ENCODE measurements around the gene ARFGAP3.

The ARFGAP3 gene

DNA sequence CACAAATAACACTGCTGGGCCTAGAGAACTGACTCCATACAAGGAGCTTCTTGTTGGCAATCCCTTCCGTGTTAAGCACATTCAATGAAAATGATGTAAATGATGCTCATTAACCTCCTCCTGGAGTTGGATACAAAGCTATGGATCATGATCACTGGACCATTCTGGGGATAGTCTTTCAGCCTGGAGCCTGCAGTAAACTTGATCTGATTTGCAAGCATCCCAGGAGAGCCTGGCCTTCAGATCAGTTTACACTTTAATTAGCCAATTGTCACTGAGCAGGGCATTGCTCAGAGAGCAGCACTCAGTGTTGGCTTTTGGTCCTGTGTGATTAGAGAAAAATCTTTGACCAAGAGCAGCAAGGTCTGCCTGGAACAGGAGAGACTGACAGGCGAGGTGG is 45.6 kb downstream of the ARFGAP3 start:
- TF ChIP-seq, protein P1, sequence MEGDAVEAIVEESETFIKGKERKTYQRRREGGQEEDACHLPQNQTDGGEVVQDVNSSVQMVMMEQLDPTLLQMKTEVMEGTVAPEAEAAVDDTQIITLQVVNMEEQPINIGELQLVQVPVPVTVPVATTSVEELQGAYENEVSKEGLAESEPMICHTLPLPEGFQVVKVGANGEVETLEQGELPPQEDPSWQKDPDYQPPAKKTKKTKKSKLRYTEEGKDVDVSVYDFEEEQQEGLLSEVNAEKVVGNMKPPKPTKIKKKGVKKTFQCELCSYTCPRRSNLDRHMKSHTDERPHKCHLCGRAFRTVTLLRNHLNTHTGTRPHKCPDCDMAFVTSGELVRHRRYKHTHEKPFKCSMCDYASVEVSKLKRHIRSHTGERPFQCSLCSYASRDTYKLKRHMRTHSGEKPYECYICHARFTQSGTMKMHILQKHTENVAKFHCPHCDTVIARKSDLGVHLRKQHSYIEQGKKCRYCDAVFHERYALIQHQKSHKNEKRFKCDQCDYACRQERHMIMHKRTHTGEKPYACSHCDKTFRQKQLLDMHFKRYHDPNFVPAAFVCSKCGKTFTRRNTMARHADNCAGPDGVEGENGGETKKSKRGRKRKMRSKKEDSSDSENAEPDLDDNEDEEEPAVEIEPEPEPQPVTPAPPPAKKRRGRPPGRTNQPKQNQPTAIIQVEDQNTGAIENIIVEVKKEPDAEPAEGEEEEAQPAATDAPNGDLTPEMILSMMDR (IDR thresholded peaks at IDR 0.05; ENCODE audit: extremely low read depth, insufficient read depth, missing control alignments): no peak
- in situ Hi-C loops (cut with MboI; ENCODE audit: low pct_unique_long_range_greater_than_20kb, low sequenced_read_pairs, unreplicated experiment): no loop called here
- no peak for DNase-seq (ENCODE audit: low spot score)

DNA sequence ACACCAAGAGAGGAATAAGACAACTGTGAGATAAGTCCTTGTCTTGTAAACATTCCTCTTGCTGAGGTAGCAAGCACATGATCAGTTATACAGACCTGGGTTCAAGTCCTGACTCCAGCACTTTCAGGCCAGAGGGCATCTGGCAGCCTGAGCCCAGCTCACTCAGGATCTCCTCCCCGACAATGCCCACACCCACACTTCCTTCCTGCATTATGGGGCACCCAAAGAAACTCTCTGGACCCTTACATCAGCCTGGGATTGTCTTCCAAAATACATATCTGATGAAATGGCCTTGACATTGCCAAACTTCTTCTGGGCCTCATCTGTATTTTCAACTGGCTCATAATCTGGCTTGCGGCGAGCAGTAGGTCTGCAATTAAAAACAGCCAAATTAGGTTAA is 48.6 kb downstream of the ARFGAP3 start:
- no peak for DNase-seq (ENCODE audit: low spot score)
- TF ChIP-seq, protein P1 (IDR thresholded peaks at IDR 0.05; ENCODE audit: extremely low read depth, insufficient read depth, missing control alignments): no peak
- in situ Hi-C loops (cut with MboI; ENCODE audit: low pct_unique_long_range_greater_than_20kb, low sequenced_read_pairs, unreplicated experiment): no loop called here

DNA sequence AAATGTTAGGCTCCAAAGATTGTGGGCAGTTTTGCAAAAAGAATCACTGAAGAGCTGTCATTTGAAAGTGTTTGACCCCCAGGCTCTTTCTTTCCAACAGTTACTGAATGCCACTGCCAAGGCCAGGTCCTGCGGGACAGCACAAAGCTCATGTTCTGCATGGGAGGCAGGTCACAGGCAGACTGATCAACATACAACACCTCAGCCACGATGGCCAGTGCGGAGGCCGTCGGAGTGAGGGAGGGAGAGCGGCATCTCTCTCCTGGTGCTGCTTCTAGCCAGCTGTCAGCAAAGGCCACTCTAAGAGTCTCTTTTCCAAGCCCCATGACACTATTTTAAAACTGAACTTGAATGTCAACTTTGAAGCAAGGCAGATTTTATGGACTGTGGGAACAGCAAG is 49.9 kb downstream of the ARFGAP3 start:
- TF ChIP-seq, protein P1 (IDR thresholded peaks at IDR 0.05; ENCODE audit: extremely low read depth, insufficient read depth, missing control alignments): no peak
- DNase-seq (ENCODE audit: low spot score): no peak
- in situ Hi-C loops (cut with MboI; ENCODE audit: low pct_unique_long_range_greater_than_20kb, low sequenced_read_pairs, unreplicated experiment): no loop called here

DNA sequence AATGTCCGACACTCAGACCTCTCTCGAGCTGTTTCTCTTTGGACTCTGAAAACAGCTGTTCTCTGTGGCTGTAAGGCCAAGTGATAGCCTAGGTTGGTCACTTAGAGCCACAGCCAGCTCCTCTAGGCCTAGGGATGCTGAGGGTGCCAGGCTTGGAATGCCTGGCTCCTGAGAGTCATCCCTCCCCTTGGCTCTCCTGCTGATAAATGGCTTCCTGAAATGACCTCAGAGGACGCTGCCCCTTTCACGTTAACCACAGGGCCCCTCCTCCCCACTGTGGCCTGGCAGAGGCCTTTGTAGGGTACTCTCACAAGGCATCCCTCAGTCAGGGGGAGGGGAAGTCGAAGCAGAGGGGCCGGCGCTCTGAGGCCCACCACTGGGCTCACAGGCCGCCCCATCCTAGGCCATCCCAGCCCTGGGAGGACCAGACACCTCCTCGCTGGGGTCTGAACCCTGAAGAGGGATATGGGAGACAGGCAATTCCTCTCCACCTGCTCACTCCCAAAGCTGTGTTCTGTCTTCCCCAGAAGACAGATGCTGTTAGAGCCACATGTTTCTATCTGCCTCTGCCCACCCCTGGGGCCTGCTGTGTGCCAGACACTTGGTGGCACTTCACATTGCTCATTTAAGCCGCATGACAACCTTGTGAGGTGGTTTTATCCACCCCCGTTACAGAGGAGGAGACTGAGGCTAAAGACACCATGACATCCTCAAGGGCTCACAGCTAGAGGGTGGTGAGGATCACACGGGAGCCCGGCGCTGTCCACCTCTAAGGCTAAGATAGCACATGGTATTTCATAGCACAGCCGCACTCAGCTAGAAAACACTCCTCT is 50.9 kb downstream of the ARFGAP3 start:
- DNase-seq (ENCODE audit: low spot score): no peak
- in situ Hi-C loops (cut with MboI; ENCODE audit: low pct_unique_long_range_greater_than_20kb, low sequenced_read_pairs, unreplicated experiment): no loop called here
- TF ChIP-seq, protein P1 (IDR thresholded peaks at IDR 0.05; ENCODE audit: extremely low read depth, insufficient read depth, missing control alignments): no peak

DNA sequence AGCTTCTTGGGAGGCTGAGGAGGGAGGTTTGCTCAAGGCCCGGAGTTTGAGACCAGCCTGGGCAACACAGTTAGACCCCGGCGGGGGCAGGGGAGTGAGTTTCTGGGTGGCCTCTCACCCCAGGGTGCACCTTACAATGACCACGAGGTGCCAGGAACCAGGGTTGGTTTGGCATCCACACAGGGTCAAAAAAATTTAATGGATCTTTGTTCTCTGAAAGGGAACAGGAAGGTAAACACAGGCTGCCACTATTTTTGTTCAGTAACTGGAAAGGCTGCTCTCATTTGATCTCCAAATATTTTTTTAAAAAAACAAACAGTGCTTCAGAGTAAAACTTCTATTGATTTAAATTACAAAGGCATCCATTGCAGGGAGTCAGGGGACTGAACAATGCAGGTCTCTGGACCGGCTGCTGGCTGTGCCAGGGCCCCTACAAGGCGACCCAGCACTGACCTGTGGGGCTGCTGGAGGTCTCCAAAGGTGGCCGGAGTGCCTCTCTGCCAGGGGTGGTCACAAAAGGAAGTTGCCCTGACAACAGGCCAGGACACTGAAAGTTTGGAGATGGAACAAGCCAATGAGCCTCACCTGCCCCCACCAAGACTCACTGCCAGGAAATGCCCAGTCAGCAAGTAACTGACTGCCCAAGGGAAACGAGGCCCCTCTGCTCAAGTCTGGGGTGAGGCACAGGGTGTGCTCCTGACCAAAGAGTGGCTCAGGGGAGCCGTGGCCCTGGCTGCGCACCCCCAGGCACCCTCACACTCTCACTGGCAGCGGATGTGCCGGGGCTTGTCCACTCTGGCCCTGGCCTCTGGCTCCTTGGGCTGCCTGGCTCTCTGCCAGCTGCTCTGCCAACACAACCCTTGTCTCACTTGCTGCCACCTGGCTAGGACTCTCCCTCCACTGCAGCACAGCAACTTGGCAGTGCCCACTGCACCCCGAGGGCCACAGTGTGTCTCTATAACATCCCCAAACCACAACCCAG is 51.8 kb downstream of the ARFGAP3 start:
- TF ChIP-seq, protein P1 (IDR thresholded peaks at IDR 0.05; ENCODE audit: extremely low read depth, insufficient read depth, missing control alignments): no peak
- in situ Hi-C loops (cut with MboI; ENCODE audit: low pct_unique_long_range_greater_than_20kb, low sequenced_read_pairs, unreplicated experiment): no loop called here
- DNase-seq (ENCODE audit: low spot score): no peak

DNA sequence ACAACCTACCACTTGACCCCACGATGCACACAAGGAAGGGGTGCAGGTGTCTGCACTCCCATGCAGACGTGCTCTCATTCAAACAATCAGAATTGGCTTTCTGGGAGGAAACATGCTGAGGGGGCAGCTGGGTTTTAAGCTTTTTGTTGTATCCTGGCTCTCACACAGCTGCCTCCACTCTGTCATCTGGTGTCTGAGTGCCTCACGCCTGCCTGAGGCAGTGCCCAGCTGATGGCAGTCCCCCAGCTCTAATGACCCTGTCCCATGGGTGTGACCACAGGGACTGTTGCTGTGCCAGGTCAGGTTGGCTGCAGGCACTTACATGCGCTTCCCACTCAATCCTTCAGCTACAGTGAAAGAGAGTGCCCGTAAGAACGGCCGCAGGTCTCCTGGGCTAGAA is 53.7 kb downstream of the ARFGAP3 start:
- TF ChIP-seq, protein P1 (IDR thresholded peaks at IDR 0.05; ENCODE audit: extremely low read depth, insufficient read depth, missing control alignments): no peak
- DNase-seq (ENCODE audit: low spot score): no peak

More for the DNA sequence above, 53.7 kb downstream of the ARFGAP3 start:
- in situ Hi-C loops (cut with MboI; ENCODE audit: low pct_unique_long_range_greater_than_20kb, low sequenced_read_pairs, unreplicated experiment): no loop called here

Data from GM13977 (cell line).